ENCODE results near the gene CTNNA2.

- TF ChIP-seq EZH2 (IDR thresholded peaks at IDR 0.05; ENCODE audit: borderline replicate concordance, low read length), result no peak
- TF ChIP-seq CTCF (conservative IDR thresholded peaks at IDR 0.05 in 1 of 2, IDR thresholded peaks at IDR 0.05 in 1 of 2; ENCODE audit: extremely low read depth in 1 of 2, insufficient read depth in 1 of 2, low read depth in 1 of 2, low read length in 2 of 2), result no peak
Measured at GRCh38 chr2:80222644-80223043, 709.8 kb downstream of the CTNNA2 start.

All from mammary epithelial cell (primary cell).